Measurements from ENCODE around the gene FNTB.
A peak's percentile ranks its signal among the peaks of the same experiment; 100 is the strongest.
"Not testable (repeated sequence)": the region's sequence is repeated elsewhere in the genome, so short reads cannot be mapped to it uniquely, and the experiment has no call there.

FNTB gene

GRCh38 chr14:65012353-65012752, 25.7 kb downstream of the FNTB start:
- Histone ChIP-seq H3K9ac (ENCODE audit: low read depth in 1 of 2, low read length in 2 of 2) (no peak overlapping the region), H3K27me3 (ENCODE audit: control insufficient read depth in 2 of 2, insufficient read depth in 2 of 2, low read length in 2 of 2) (no peaks in the 10 kb centered on the region), H3K9me3 (ENCODE audit: control insufficient read depth in 2 of 2, low read length in 2 of 2) (no peaks in the 10 kb centered on the region), H3K27ac (ENCODE audit: low read depth in 2 of 2, low read length in 2 of 2) (no peak overlapping the region), H3K4me3 (ENCODE audit: low read length in 2 of 2) (no peak overlapping the region), H3K36me3 (ENCODE audit: control insufficient read depth in 2 of 2, insufficient read depth in 2 of 2, low read length in 2 of 2) (peaks cover 8 to 40% of the 10 kb centered on the region in 2 donors), H3K4me1 (ENCODE audit: control insufficient read depth in 2 of 2, insufficient read depth in 2 of 2, low read length in 2 of 2) (no peaks in the 10 kb centered on the region)

GRCh38 chr14:65015391-65015790, 28.7 kb downstream of the FNTB start:
- Histone ChIP-seq H3K9me3 (ENCODE audit: control insufficient read depth in 2 of 2, low read length in 2 of 2) (no peaks in the 10 kb centered on the region), H3K27me3 (ENCODE audit: control insufficient read depth in 2 of 2, insufficient read depth in 2 of 2, low read length in 2 of 2) (no peaks in the 10 kb centered on the region), H3K36me3 (ENCODE audit: control insufficient read depth in 2 of 2, insufficient read depth in 2 of 2, low read length in 2 of 2) (peaks cover 8 to 36% of the 10 kb centered on the region in 2 donors), H3K9ac (ENCODE audit: low read depth in 1 of 2, low read length in 2 of 2) (no peak overlapping the region), H3K4me3 (ENCODE audit: low read length in 2 of 2) (no peak overlapping the region), H3K4me1 (ENCODE audit: control insufficient read depth in 2 of 2, insufficient read depth in 2 of 2, low read length in 2 of 2) (peaks cover 0 to 5% of the 10 kb centered on the region in 2 donors), H3K27ac (ENCODE audit: low read depth in 2 of 2, low read length in 2 of 2) (no peak overlapping the region)

GRCh38 chr14:65016471-65016870, 29.8 kb downstream of the FNTB start:
- Histone ChIP-seq H3K4me3 (ENCODE audit: low read length in 2 of 2) (no peak overlapping the region), H3K9ac (ENCODE audit: low read depth in 1 of 2, low read length in 2 of 2) (no peak overlapping the region), H3K4me1 (ENCODE audit: control insufficient read depth in 2 of 2, insufficient read depth in 2 of 2, low read length in 2 of 2) (peaks cover 0 to 5% of the 10 kb centered on the region in 2 donors), H3K27me3 (ENCODE audit: control insufficient read depth in 2 of 2, insufficient read depth in 2 of 2, low read length in 2 of 2) (no peaks in the 10 kb centered on the region), H3K27ac (ENCODE audit: low read depth in 2 of 2, low read length in 2 of 2) (no peak overlapping the region), H3K9me3 (ENCODE audit: control insufficient read depth in 2 of 2, low read length in 2 of 2) (no peaks in the 10 kb centered on the region), H3K36me3 (ENCODE audit: control insufficient read depth in 2 of 2, insufficient read depth in 2 of 2, low read length in 2 of 2) (peaks cover 8 to 36% of the 10 kb centered on the region in 2 donors)

- Histone ChIP-seq H3K27me3 (ENCODE audit: control insufficient read depth in 2 of 2, insufficient read depth in 2 of 2, low read length in 2 of 2) (no peaks in the 10 kb centered on the region), H3K27ac (ENCODE audit: low read depth in 2 of 2, low read length in 2 of 2) (no peak overlapping the region), H3K9ac (ENCODE audit: low read depth in 1 of 2, low read length in 2 of 2) (no peak overlapping the region), H3K9me3 (ENCODE audit: control insufficient read depth in 2 of 2, low read length in 2 of 2) (no peaks in the 10 kb centered on the region), H3K36me3 (ENCODE audit: control insufficient read depth in 2 of 2, insufficient read depth in 2 of 2, low read length in 2 of 2) (peaks cover 6 to 15% of the 10 kb centered on the region in 2 donors), H3K4me1 (ENCODE audit: control insufficient read depth in 2 of 2, insufficient read depth in 2 of 2, low read length in 2 of 2) (peaks cover 0 to 5% of the 10 kb centered on the region in 2 donors), H3K4me3 (ENCODE audit: low read length in 2 of 2) (no peak overlapping the region)
These were observed 33.4 kb downstream of the FNTB start for GRCh38 chr14:65019944-65020566.

GRCh38 chr14:65024957-65025356, 38.3 kb downstream of the FNTB start:
- no peaks in the 10 kb centered on the region for H3K9me3 ChIP-seq (ENCODE audit: control insufficient read depth in 2 of 2, low read length in 2 of 2)
- H3K4me3 ChIP-seq (ENCODE audit: low read length in 2 of 2): no peak overlapping the region
- H3K27ac ChIP-seq (ENCODE audit: low read depth in 2 of 2, low read length in 2 of 2): no peak overlapping the region

GRCh38 chr14:65025818-65026217, 39.1 kb downstream of the FNTB start:
- peaks cover 7 to 13% of the 10 kb centered on the region in 2 donors for H3K4me1 ChIP-seq (ENCODE audit: control insufficient read depth in 2 of 2, insufficient read depth in 2 of 2, low read length in 2 of 2)
- no peaks in the 10 kb centered on the region for H3K27me3 ChIP-seq (ENCODE audit: control insufficient read depth in 2 of 2, insufficient read depth in 2 of 2, low read length in 2 of 2)
- H3K36me3 ChIP-seq (ENCODE audit: control insufficient read depth in 2 of 2, insufficient read depth in 2 of 2, low read length in 2 of 2): peaks cover 16 to 19% of the 10 kb centered on the region in 2 donors
- H3K27ac ChIP-seq (ENCODE audit: low read depth in 2 of 2, low read length in 2 of 2): peak overlapping the region; percentile 43 to 48
- no peaks in the 10 kb centered on the region for H3K9me3 ChIP-seq (ENCODE audit: control insufficient read depth in 2 of 2, low read length in 2 of 2)
- H3K9ac ChIP-seq (ENCODE audit: low read depth in 1 of 2, low read length in 2 of 2): no peak overlapping the region
- peak overlapping the region; percentile 28 to 38 for H3K4me3 ChIP-seq (ENCODE audit: low read length in 2 of 2)

More at GRCh38 chr14:65024957-65025356, 38.3 kb downstream of the FNTB start:
- no peaks in the 10 kb centered on the region for H3K27me3 ChIP-seq (ENCODE audit: control insufficient read depth in 2 of 2, insufficient read depth in 2 of 2, low read length in 2 of 2)
- H3K4me1 ChIP-seq (ENCODE audit: control insufficient read depth in 2 of 2, insufficient read depth in 2 of 2, low read length in 2 of 2): peaks cover 7 to 16% of the 10 kb centered on the region in 2 donors
- H3K36me3 ChIP-seq (ENCODE audit: control insufficient read depth in 2 of 2, insufficient read depth in 2 of 2, low read length in 2 of 2): peaks cover 13 to 15% of the 10 kb centered on the region in 2 donors
- H3K9ac ChIP-seq (ENCODE audit: low read depth in 1 of 2, low read length in 2 of 2): no peak overlapping the region

GRCh38 chr14:65026526-65026925, 39.8 kb downstream of the FNTB start:
- Histone ChIP-seq H3K27me3 (ENCODE audit: control insufficient read depth in 2 of 2, insufficient read depth in 2 of 2, low read length in 2 of 2) (no peaks in the 10 kb centered on the region), H3K36me3 (ENCODE audit: control insufficient read depth in 2 of 2, insufficient read depth in 2 of 2, low read length in 2 of 2) (peaks cover 16 to 19% of the 10 kb centered on the region in 2 donors), H3K27ac (ENCODE audit: low read depth in 2 of 2, low read length in 2 of 2) (no peak overlapping the region), H3K4me1 (ENCODE audit: control insufficient read depth in 2 of 2, insufficient read depth in 2 of 2, low read length in 2 of 2) (peaks cover 7 to 13% of the 10 kb centered on the region in 2 donors), H3K4me3 (ENCODE audit: low read length in 2 of 2) (peak overlapping the region in 1 of 2 donors; percentile 38), H3K9ac (ENCODE audit: low read depth in 1 of 2, low read length in 2 of 2) (no peak overlapping the region), H3K9me3 (ENCODE audit: control insufficient read depth in 2 of 2, low read length in 2 of 2) (no peaks in the 10 kb centered on the region)

GRCh38 chr14:65027127-65027799, 40.6 kb downstream of the FNTB start:
- Histone ChIP-seq H3K27me3 (ENCODE audit: control insufficient read depth in 2 of 2, insufficient read depth in 2 of 2, low read length in 2 of 2) (no peaks in the 10 kb centered on the region), H3K27ac (ENCODE audit: low read depth in 2 of 2, low read length in 2 of 2) (no peak overlapping the region), H3K9ac (ENCODE audit: low read depth in 1 of 2, low read length in 2 of 2) (no peak overlapping the region), H3K9me3 (ENCODE audit: control insufficient read depth in 2 of 2, low read length in 2 of 2) (no peaks in the 10 kb centered on the region), H3K4me1 (ENCODE audit: control insufficient read depth in 2 of 2, insufficient read depth in 2 of 2, low read length in 2 of 2) (peaks cover 7 to 13% of the 10 kb centered on the region in 2 donors), H3K4me3 (ENCODE audit: low read length in 2 of 2) (no peak overlapping the region), H3K36me3 (ENCODE audit: control insufficient read depth in 2 of 2, insufficient read depth in 2 of 2, low read length in 2 of 2) (peaks cover 16 to 19% of the 10 kb centered on the region in 2 donors)

GRCh38 chr14:65028937-65029336, 42.2 kb downstream of the FNTB start:
- Histone ChIP-seq H3K27ac (ENCODE audit: low read depth in 2 of 2, low read length in 2 of 2) (no peak overlapping the region), H3K36me3 (ENCODE audit: control insufficient read depth in 2 of 2, insufficient read depth in 2 of 2, low read length in 2 of 2) (peaks cover 21 to 26% of the 10 kb centered on the region in 2 donors), H3K9ac (ENCODE audit: low read depth in 1 of 2, low read length in 2 of 2) (no peak overlapping the region)

GRCh38 chr14:65031321-65031720, 44.6 kb downstream of the FNTB start:
- H3K36me3 ChIP-seq (ENCODE audit: control insufficient read depth in 2 of 2, insufficient read depth in 2 of 2, low read length in 2 of 2): peaks cover 21 to 29% of the 10 kb centered on the region in 2 donors
- not testable (repeated sequence) for H3K27me3 ChIP-seq (ENCODE audit: control insufficient read depth in 2 of 2, insufficient read depth in 2 of 2, low read length in 2 of 2); H3K4me3 ChIP-seq (ENCODE audit: low read length in 2 of 2); H3K9ac ChIP-seq (ENCODE audit: low read depth in 1 of 2, low read length in 2 of 2); H3K9me3 ChIP-seq (ENCODE audit: control insufficient read depth in 2 of 2, low read length in 2 of 2); H3K4me1 ChIP-seq (ENCODE audit: control insufficient read depth in 2 of 2, insufficient read depth in 2 of 2, low read length in 2 of 2); H3K27ac ChIP-seq (ENCODE audit: low read depth in 2 of 2, low read length in 2 of 2)

More at GRCh38 chr14:65028937-65029336, 42.2 kb downstream of the FNTB start:
- Histone ChIP-seq H3K9me3 (ENCODE audit: control insufficient read depth in 2 of 2, low read length in 2 of 2) (no peaks in the 10 kb centered on the region), H3K27me3 (ENCODE audit: control insufficient read depth in 2 of 2, insufficient read depth in 2 of 2, low read length in 2 of 2) (no peaks in the 10 kb centered on the region), H3K4me1 (ENCODE audit: control insufficient read depth in 2 of 2, insufficient read depth in 2 of 2, low read length in 2 of 2) (peaks cover 7 to 13% of the 10 kb centered on the region in 2 donors), H3K4me3 (ENCODE audit: low read length in 2 of 2) (no peak overlapping the region)
